Measurements from ENCODE around the gene NECTIN3.

Gene NECTIN3

DNA sequence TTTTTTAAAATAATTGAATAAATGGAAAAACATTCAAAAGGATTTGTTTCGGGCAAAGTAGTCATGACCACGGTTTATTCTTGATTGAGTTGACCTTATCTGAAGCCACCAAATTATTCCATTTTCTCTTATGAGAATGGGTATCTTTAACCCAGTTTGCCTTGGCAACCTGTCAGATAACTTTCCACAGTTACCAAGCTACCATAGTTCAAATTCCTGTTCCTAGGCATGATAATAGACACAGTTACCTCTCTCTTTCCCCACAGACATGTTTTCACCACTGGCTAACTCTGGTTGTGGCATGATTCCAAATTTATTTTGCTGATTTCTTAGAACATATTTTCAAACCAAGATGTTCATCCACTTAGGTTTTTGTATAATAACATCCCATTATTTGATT, 84.9 kb downstream of the NECTIN3 start:
- no peaks in the 10 kb centered on the region for H3K27me3 ChIP-seq (replicated peaks)
- no peak overlapping the region for H3K4me3 ChIP-seq (ENCODE audit: low read depth, low read length)
- H3K27ac ChIP-seq, result no peak overlapping the region
- peaks cover 2% of the 10 kb centered on the region for H3K36me3 ChIP-seq (replicated peaks)
- in situ Hi-C loops (cut with HindIII; ENCODE audit: low pct_ligation_motif_present, low sequenced_read_pairs), result no loop called here
- DNase-seq, result no peak
- TF ChIP-seq, protein P1, sequence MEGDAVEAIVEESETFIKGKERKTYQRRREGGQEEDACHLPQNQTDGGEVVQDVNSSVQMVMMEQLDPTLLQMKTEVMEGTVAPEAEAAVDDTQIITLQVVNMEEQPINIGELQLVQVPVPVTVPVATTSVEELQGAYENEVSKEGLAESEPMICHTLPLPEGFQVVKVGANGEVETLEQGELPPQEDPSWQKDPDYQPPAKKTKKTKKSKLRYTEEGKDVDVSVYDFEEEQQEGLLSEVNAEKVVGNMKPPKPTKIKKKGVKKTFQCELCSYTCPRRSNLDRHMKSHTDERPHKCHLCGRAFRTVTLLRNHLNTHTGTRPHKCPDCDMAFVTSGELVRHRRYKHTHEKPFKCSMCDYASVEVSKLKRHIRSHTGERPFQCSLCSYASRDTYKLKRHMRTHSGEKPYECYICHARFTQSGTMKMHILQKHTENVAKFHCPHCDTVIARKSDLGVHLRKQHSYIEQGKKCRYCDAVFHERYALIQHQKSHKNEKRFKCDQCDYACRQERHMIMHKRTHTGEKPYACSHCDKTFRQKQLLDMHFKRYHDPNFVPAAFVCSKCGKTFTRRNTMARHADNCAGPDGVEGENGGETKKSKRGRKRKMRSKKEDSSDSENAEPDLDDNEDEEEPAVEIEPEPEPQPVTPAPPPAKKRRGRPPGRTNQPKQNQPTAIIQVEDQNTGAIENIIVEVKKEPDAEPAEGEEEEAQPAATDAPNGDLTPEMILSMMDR (IDR thresholded peaks at IDR 0.05; ENCODE audit: low read depth, low read length, missing control alignments), result no peak

DNA sequence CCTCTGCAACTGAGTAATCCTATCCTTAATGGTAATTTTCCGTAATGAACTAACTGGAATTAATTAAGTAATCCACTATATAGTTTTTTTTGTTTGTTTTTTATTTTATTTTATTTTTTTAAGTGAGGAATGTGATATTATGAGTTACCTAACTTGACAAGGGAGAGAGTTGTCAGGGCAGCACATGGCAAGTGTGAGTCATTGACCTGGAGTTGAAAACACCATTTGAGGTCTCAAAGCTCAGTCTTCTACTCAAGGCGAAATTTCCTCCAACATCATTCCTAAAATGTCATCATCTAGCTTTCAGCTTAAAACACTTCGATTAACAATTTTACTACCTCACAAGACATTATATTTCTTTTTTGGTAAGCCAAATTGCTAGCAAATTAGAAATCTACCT, 87.8 kb downstream of the NECTIN3 start:
- no peak overlapping the region for H3K27ac ChIP-seq
- in situ Hi-C loops (cut with HindIII; ENCODE audit: low pct_ligation_motif_present, low sequenced_read_pairs), result no loop called here
- DNase-seq, result no peak
- no peaks in the 10 kb centered on the region for H3K27me3 ChIP-seq (replicated peaks)
- peaks cover 2% of the 10 kb centered on the region for H3K36me3 ChIP-seq (replicated peaks)
- H3K4me3 ChIP-seq (ENCODE audit: low read depth, low read length), result no peak overlapping the region
- TF ChIP-seq, protein P1 (IDR thresholded peaks at IDR 0.05; ENCODE audit: low read depth, low read length, missing control alignments), result no peak

DNA sequence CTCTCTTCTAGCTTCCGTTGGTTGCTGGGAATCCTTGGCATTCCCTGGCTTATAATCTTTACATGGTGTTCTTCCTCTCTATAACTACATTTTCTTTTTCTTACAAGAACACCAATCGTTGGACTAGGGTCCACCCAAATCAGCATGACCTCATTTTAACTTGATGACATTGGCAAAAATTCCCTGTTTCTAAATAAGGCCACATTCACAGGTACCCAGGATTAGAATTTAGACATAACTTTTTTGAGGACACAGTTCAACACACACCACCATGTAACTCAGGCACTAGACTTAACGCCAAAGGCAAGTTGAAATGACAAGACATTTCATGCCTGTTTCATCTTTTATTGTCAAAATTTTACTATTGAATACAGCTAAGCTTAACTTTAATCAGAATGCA, 93.0 kb downstream of the NECTIN3 start:
- DNase-seq, result no peak
- in situ Hi-C loops (cut with HindIII; ENCODE audit: low pct_ligation_motif_present, low sequenced_read_pairs), result no loop called here
- TF ChIP-seq, protein P1 (IDR thresholded peaks at IDR 0.05; ENCODE audit: low read depth, low read length, missing control alignments), result no peak
- no peak overlapping the region for H3K27ac ChIP-seq
- no peaks in the 10 kb centered on the region for H3K27me3 ChIP-seq (replicated peaks)
- peaks cover 2% of the 10 kb centered on the region for H3K36me3 ChIP-seq (replicated peaks)
- H3K4me3 ChIP-seq (ENCODE audit: low read depth, low read length), result no peak overlapping the region

DNA sequence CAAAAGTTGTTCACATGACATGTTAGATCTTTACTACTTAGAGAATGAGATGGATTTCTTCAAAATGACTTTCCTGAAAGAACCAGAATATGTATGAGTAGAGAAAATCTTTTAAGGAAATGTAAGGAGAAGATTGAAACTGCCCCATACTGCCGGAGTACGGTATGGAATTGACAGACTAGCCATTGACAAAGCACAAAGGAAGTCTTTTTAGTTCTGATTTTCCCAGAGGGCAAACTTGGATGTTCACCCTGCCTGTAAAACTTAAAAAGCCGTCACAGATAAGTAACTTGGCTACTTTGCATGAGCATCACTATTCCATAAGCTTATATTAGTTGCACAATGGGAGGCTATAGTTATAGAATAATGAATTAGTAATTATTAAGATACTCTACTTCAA, 93.8 kb downstream of the NECTIN3 start:
- in situ Hi-C loops (cut with HindIII; ENCODE audit: low pct_ligation_motif_present, low sequenced_read_pairs), result no loop called here
- Histone ChIP-seq H3K4me3 (ENCODE audit: low read depth, low read length) (no peak overlapping the region), H3K27me3 (replicated peaks) (no peaks in the 10 kb centered on the region), H3K36me3 (replicated peaks) (peaks cover 2% of the 10 kb centered on the region), H3K27ac (no peak overlapping the region)
- DNase-seq, result no peak
- TF ChIP-seq, protein P1 (IDR thresholded peaks at IDR 0.05; ENCODE audit: low read depth, low read length, missing control alignments), result no peak

DNA sequence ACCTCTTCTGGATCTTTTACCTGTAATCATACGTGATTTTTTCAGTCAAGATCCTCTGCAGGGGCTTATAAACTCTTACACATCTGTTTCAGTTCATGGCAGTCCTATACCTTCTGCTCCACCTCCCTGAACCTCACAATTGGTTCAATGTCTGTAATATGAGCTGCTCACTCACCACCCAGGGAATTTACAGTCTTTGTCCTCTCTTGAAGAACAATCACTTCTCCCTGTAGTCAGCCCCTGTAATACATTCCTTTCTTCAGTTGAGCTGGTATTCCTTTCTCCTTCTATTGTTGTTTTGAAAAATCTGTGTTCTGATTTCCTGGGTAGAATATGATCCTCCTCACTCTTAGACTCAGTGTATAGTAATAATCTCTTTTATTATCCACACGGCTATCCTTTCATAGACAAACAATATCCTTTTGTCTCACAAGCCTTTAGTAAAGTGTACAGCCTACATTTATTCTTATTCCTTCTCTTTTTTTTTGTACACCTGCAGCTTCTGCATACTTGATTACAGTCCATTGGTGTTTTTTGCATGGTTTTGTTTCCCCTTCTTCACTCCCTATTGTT, 101.8 kb downstream of the NECTIN3 start:
- DNase-seq, result peak; percentile 5
- TF ChIP-seq, protein P1 (IDR thresholded peaks at IDR 0.05; ENCODE audit: low read depth, low read length, missing control alignments), result no peak
- in situ Hi-C loops (cut with HindIII; ENCODE audit: low pct_ligation_motif_present, low sequenced_read_pairs), result no loop called here

DNA sequence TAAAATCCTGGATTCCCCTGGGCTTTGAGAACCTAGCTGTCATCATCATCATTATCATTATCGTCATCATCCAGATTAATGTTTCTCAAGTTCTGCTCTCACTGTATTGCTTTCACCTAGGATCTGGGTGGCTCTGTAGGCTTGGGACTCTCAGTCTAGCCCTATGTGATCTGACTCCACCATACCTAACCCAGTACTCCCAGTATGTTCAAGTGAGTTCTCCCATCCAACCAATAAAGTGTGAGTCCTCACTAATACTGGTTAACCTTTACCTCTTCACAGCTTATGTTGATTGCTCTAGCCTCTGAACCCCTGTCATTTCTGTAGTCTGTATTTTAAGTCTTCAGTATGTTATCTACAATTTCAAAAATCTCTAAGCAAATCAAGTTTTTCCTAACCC, 102.3 kb downstream of the NECTIN3 start:
- no peak for DNase-seq
- TF ChIP-seq, protein P1 (IDR thresholded peaks at IDR 0.05; ENCODE audit: low read depth, low read length, missing control alignments), result no peak
- in situ Hi-C loops (cut with HindIII; ENCODE audit: low pct_ligation_motif_present, low sequenced_read_pairs), result no loop called here
- H3K27me3 ChIP-seq (replicated peaks), result no peaks in the 10 kb centered on the region
- H3K4me3 ChIP-seq (ENCODE audit: low read depth, low read length), result no peak overlapping the region
- H3K36me3 ChIP-seq (replicated peaks), result no peaks in the 10 kb centered on the region
- H3K27ac ChIP-seq, result no peak overlapping the region

More for the DNA sequence above, 101.8 kb downstream of the NECTIN3 start:
- Histone ChIP-seq H3K4me3 (ENCODE audit: low read depth, low read length) (no peak overlapping the region), H3K27ac (no peak overlapping the region), H3K36me3 (replicated peaks) (no peaks in the 10 kb centered on the region), H3K27me3 (replicated peaks) (no peaks in the 10 kb centered on the region)

Measured in brain microvascular endothelial cell (primary cell).